Epithelial cell of proximal tubule (primary cell): ENCODE results near the gene HOXD9. TPM values are rescaled to one million over a fixed set of nuclear protein-coding genes. Genes with fewer than 3 reads are reported as not detected.

Experiments used
- DNase-seq: peaks from one replicate; pipeline ENCODE4 v3.0.0-alpha.2; 2011; ENCODE audit warnings: low read depth
- H3K4me3 ChIP-seq: 2 replicates; pipeline ENCODE4 v1.5.1; 2011; ENCODE audit warnings: low read depth, mild to moderate bottlenecking, low read length
- CTCF ChIP-seq: conservative IDR thresholded peaks from 2 replicates; pipeline ENCODE4 v1.5.1; 2012; ENCODE audit warnings: low read depth, mild to moderate bottlenecking, low read length
- total RNA-seq: library from RNA; depleted of rRNA; stranded (reverse); fragments of >200 nt; gene quantifications from 2 replicates; pipeline ENCODE4 v1.2.3, GENCODE V29; 2015

HOXD9 gene
- total RNA-seq, 1 donor from 2014 or later = 11.5 TPM

- DNase-seq = no peak
- no peak for TF ChIP-seq CTCF
- peak overlapping the region; percentile 63 for H3K4me3 ChIP-seq
Observed at GRCh38 chr2:176133389-176133788, 10.9 kb downstream of the HOXD9 start.

- no peak for DNase-seq
- H3K4me3 ChIP-seq = no peak overlapping the region
- TF ChIP-seq CTCF = no peak
Observed at GRCh38 chr2:176134035-176134434, 11.5 kb downstream of the HOXD9 start.

GRCh38 chr2:176135035-176135440, 12.5 kb downstream of the HOXD9 start:
- peak; percentile 15 for TF ChIP-seq CTCF
- peak overlapping the region; percentile 10 for H3K4me3 ChIP-seq
- no peak for DNase-seq

GRCh38 chr2:176136374-176137251, 14.1 kb downstream of the HOXD9 start:
- TF ChIP-seq CTCF = no peak
- no peak for DNase-seq
- H3K4me3 ChIP-seq = peak overlapping the region; percentile 94

- TF ChIP-seq CTCF = no peak
- peak overlapping the region; percentile 94 for H3K4me3 ChIP-seq
- DNase-seq = no peak
Observed at GRCh38 chr2:176137252-176137580, 14.7 kb downstream of the HOXD9 start.

GRCh38 chr2:176137906-176138305, 15.4 kb downstream of the HOXD9 start:
- H3K4me3 ChIP-seq = peak overlapping the region; percentile 94
- no peak for TF ChIP-seq CTCF
- no peak for DNase-seq

GRCh38 chr2:176138526-176138922, 16.0 kb downstream of the HOXD9 start:
- H3K4me3 ChIP-seq = peak overlapping the region; percentile 94
- no peak for DNase-seq
- TF ChIP-seq CTCF = no peak
